Stimulated activated CD4-positive, alpha-beta T cell treated with anti-CD3 and anti-CD28 coated beads, Interleukin-1b, Interleukin-23, amount 100 ng/mL, for 4 hours (primary cell): ENCODE data around the gene EIF4E.
"Not testable (repeated sequence)": the region's sequence is repeated elsewhere in the genome, so short reads cannot be mapped to it uniquely, and the experiment has no call there.

Experiments
- DNase-seq, 2 donors: peaks; one replicate each; pipeline ENCODE4 v3.0.0-alpha.2; 2020; ENCODE audit warnings: low read depth in 2 of 2

Gene EIF4E

DNA sequence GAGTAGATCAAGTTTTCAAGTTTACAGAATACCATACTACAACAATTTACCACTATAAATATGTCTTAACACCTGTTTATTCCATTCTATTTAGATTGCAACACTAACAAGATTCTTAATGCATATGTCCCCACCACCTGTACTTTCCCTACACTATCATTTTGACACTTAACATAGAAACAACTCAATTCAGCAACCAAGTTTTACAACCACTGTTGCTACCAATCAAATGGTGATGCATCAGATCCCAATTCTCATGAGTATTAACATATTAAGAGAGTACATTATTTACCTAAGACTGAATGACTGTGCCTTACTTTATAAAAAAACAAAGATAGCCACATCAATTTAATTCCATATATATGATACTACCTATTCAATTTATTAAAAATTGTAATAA is 49.4 kb downstream of the EIF4E start:
- no peak for DNase-seq

DNA sequence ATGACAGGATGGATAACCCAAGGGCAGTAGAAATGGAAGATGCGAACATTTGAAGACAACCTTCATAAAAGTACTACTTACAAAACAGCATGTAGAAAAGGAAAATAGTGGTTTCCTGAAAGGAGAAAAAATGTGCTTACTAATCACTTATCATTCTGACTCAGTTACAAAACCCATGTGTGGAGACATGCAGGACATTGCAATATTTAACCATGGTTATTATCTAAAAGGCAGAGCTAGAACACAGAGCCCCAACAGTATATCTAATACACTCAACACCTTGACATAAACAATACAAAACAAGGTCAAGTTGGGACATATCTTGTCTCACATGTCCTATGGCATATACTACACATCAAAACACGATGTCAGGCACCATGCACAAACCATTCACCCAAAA is 55.9 kb downstream of the EIF4E start:
- DNase-seq: no peak

DNA sequence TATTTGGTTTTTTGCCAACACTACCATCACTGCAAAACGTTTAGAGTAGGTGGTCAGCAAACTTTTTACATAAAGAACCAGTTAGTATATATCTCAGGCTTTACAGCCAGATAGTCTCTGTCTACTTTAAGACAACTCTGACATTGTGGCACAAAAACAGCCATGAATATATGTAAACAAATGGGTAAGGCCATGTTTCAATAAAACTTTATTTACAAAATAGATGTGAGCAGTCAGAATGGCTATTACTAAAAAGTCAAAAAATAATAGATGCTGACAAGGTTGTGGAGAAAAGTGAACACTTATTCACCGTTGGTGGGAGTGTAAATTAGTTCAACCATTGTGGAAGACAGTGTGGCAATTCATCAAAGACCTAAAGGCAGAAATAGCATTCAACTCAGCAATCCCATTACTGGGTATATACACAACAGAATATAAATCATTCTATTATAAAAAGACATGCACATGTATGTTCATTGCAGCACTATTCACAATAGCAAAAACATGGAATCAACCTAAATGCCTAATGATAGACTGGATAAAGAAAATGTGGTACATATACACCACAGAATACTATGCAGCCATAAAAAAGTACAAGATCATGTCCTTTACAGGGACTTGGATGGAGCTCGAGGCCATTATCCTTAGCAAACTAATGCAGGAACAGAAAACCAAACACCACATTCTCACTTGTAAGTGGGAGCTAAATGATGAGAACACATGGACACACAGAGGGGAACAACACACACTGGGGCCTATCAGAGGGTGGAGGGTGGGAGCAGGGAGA is 56.6 kb downstream of the EIF4E start:
- DNase-seq: not testable (repeated sequence)

DNA sequence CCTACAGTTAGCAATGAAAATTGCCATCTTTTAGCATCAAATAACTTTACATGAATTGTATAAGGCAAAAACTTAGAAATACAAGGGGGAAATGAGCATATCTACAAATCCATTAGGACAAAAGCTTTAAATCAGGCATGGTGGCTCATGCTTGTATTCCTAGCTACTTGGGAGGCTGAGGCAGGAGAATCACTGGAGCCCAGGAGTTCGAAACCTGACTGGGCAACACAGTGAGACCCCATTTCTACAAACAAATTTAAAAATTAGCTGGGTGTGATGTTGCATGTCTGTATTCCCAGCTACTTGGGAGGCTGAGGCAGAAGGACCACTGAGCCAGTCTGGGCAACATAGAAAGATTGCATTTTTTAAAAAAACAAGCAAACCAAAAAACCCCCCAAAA is 61.3 kb downstream of the EIF4E start:
- no peak for DNase-seq

DNA sequence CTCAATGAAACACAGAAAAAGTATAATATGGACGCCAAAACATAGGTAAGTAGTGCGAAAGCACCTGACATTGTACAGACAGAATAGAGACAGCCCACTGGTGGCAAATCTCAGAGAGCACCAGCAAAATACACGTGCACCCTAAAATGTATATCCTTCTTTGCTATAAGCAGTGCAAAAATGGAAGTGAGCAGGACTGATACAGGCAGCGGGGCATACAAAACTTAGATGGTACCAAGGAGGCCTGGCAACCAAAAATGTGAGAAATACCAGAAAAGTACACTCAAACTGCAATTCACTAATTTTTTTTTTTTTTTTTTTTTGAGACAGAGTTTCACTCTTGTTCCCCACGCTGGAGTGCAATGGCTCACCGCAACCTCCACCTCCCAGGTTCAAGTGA is 63.9 kb downstream of the EIF4E start:
- DNase-seq: no peak

DNA sequence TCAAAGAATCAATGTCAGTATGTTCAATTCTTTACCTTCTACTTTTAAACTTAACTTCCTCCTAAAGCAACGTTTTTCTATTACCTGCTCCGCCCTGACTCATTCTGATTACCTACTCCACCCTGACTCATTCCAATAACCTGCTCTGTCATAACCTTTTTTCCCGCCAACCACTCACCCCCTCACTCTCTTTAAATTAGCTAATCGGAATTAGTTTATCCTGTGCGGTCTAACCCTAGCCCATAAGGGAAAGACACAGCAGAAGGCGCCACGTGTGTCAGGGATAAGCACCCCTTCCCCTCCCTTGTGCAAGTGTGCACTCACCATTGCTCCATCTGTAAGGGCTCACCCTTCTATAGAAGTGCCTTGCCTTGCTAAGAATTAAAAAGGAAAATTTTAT is 64.4 kb downstream of the EIF4E start:
- DNase-seq: no peak

DNA sequence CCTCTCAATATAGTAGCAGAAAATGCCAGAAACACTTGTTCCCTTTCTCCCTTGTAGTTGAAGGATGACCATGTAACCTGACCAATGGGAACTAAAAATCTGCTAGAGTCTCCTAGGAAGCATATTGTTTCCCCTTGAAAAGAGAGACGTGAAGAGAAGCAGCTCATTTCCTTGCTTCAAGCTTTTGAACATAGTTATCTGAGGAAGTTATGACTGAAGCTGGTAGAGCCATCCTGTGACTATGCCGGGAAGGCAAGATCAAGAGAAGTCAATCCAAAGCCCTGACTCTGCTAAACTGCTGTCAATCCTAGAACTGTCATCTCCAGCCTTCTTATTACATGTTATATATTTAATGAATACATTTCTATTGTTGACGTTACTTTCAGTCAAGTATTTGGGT is 66.6 kb downstream of the EIF4E start:
- no peak for DNase-seq

DNA sequence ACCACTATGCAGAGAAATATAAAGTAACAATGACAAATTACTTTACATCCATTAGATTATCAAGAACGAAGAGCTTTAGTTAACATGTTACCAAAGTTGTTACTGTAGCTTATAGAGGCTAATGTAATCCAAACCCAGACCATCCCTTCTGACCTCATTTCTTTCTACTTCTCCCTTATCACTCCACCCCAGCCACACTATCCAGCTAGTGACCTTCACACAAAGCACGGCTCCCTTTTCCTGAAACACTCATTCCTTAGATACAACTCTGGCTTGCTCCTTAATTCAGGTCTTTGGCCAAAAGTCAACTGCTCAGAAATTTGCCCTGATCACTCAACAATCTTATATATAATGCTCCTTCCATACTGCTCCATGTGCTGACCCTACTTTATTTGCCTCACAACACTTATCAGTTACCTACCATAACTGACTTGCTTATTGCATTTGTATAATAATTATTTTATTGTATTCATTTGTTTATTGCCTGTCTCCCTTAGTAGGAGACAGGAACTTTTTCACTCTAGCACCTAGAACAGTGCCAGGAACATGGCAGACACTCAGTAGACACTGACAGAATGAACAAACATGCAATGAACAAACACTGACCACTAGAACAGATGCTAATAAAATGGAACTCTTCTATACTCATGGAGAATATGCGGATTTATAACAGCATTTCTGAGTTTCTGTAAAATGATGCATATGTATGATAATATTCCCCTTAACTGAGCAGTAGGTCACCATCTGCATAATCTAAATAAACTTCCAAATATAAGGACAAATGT is 67.6 kb downstream of the EIF4E start:
- no peak for DNase-seq

DNA sequence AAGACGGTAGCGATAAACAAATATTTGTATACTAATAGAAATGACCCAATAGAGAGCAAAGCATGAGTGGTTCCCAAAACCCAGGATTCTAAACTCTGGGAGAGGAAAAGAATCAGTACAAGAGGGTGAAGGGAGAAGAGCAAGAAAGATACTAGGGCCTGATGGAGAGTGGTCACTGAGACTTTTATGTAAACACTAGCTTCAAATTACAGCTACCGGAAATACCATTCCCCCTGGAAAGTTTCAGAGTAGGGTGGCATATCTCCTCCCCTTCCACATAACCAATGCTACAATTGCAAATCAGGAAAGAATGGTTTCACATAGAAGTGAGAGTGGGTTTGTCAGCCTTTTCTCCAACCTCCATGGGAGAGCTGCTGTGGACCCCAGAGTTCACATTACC is 77.1 kb downstream of the EIF4E start:
- DNase-seq: no peak

DNA sequence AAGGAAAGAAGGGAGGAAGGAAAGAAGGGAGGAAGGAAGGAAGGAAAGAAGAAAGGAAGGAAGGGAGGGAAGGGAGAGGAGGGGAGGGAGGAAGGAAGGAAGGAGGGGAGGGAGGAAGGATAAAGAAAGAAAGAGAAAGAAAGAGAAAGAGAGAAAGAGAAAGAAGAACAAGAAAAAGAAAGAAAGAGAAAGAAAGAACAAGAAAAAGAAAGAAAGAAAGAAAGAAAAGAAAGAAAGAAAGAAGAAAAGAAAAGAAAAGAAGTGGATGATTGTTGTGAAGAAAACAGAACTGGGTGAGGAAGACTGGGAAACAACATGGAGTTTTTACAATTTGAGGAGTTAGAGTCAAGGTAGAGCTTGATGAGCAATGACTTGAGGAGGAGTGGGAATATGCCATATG is 78.0 kb downstream of the EIF4E start:
- no peak for DNase-seq

DNA sequence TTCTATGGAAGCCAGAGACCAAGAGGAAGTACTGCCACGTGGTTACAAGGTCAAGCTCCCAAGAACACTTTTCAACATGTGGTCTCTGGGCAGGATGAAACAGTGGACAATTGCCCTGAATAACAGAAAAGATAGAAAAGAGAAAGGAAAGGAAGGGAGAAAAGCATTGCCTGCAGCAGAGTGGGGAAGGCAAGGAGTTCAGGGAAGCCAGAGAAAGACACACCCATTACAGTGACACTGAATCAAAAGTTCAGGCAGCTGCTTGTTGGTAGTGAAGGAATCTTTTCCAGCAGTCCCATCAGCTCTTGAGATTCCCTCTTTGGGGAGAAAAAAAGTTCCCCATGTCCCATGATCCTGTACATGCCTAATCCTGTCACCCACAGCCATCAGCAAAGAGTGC is 80.5 kb downstream of the EIF4E start:
- no peak for DNase-seq

DNA sequence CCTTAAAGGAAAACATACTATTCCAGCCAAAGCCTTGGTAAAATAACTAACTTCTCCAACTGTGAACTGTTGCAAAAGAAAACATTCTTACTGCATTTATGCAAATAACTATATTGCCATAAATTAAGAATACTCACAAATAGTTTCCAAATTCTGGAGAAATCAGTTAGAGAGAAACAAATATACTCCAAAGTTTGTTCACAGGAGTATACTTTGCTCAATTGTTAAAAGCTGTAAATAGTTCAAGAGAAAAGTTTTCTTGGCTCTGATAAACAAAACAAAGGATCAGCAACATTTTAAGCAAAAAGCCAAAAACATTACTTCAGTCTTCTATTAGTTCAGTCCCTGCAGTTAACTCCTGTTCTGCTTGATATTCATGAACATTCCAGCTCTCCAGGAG is 83.0 kb downstream of the EIF4E start:
- DNase-seq: no peak

DNA sequence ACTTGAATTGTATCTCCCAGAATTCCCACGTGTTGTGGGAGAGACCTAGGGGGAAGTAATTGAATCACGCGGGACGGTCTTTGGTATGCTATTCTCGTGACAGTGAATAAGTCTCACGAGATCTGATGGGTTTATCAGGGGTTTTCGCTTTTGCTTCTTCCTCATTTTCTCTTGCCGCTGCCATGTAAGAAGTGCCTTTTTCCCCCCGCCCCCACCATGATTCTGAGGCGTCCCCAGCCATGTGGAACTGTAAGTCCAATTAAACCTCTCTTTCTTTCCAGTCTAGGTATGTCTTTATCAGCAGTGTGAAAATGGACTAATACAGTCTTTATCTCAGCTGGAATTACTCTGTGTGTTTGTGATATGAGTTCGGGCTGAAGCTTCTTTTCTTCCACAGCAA is 86.0 kb downstream of the EIF4E start:
- not testable (repeated sequence) for DNase-seq

DNA sequence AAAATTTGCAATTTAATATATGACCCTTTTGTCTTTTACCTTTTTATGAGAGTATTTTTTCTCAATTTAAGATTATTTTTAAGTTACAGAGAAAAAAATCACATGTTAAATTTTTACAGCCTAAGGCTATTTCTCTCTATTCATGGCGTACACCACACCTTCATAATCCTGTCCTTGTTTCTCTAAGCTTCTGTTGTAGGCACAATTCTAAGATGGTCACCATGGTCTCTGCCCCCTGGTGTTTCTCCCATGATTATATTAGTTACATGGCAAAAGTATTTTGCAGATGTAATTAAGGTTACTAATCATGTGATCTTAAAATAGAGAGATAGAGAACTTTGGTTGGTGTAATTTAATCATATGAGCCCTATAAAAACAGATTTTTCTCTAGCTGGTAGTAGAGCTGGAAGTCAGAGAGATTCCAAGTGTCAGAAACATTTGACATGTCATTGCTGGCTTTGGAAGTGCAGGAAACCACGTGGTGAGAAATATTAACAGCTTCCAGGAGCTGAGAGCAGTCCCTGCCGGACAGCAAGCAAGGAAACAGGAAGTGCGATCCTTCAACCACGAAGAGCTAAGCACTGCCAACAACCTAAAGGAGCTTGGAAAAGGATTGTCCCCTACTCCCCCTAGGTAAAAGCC is 89.8 kb downstream of the EIF4E start:
- DNase-seq: no peak

DNA sequence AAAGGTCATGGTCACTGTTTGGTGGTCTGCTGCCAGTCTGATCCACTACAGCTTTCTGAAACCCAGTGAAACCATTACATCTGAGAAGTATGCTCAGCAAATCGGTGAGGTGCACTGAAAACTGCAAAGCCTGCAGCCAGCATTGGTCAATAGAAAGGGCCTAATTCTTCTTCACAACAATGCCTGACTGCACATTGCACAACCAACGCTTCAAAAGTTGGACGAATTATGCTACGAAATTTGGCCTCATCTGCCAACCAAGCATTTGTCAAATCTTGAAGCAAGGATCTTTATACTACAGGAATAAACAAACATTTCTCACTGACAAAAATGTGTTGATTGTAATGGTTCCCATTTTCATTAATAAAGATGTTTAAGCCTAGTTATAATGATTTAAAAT is 90.4 kb downstream of the EIF4E start:
- DNase-seq: no peak

DNA sequence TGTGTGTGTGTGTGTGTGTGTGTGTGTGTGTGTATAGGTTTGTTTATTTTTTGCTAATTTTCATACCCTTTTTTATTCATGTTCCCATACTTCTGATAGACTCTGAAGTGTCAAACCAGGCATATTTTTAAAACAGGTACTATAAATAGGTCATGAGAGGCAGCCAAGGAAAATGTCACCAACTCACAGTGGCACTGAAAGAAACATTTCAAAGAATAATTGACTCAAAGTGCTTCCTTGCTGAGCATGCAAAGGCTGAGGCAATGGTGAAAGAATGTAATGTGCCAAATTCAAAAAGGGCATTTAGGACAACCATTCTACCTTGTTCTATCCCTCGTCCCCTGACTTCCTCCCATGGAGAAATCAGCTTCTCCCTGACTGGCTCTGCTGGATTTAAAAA is 95.5 kb downstream of the EIF4E start:
- DNase-seq: no peak

DNA sequence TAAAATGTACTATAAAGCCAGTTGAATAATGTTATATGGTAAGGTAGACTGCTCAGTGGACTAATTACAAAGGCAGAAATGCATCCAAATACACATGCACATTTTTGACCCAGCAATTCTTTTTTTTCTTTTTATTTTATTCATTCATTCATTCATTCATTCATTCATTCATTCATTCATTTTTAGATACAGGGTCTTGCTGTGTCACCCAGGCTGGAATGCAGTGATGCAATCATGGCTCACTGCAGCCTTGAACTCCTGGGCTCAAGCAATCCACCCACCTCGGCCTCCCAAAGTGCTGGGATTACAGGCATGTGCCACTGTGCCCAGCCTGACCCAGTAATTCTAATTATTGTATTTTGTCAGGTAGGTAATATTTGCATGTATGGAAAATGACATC is 97.9 kb downstream of the EIF4E start:
- not testable (repeated sequence) for DNase-seq
